ENCODE results near the gene KRTAP12-3.

KRTAP12-3 gene

DNA sequence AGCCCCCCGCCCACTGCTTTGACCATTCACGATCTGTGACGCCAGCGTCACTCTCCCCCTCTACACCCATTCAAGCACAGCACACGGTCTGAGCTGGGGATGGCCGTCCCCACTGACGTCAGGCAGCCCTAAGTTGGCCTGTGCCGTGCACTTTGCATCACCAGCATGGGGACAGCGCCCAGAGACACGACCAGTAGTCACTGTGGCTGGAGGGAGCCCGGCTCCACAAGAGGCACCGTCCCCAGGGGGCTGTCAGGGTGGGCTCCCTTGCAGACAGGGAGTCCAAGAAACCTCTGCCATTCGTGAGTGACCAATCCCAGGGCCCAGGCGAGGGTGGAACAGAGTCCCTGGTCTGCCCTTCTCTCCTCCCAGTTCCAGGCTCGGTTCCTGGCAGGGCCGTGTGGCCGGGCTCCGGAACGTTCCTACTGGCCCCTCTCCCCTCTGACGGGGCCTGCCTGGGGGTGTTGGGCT, 43.5 kb upstream of the KRTAP12-3 start:
- H3K27ac ChIP-seq: no peak overlapping the region
- TF ChIP-seq, protein P1, sequence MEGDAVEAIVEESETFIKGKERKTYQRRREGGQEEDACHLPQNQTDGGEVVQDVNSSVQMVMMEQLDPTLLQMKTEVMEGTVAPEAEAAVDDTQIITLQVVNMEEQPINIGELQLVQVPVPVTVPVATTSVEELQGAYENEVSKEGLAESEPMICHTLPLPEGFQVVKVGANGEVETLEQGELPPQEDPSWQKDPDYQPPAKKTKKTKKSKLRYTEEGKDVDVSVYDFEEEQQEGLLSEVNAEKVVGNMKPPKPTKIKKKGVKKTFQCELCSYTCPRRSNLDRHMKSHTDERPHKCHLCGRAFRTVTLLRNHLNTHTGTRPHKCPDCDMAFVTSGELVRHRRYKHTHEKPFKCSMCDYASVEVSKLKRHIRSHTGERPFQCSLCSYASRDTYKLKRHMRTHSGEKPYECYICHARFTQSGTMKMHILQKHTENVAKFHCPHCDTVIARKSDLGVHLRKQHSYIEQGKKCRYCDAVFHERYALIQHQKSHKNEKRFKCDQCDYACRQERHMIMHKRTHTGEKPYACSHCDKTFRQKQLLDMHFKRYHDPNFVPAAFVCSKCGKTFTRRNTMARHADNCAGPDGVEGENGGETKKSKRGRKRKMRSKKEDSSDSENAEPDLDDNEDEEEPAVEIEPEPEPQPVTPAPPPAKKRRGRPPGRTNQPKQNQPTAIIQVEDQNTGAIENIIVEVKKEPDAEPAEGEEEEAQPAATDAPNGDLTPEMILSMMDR (conservative IDR thresholded peaks at IDR 0.05): no peak

DNA sequence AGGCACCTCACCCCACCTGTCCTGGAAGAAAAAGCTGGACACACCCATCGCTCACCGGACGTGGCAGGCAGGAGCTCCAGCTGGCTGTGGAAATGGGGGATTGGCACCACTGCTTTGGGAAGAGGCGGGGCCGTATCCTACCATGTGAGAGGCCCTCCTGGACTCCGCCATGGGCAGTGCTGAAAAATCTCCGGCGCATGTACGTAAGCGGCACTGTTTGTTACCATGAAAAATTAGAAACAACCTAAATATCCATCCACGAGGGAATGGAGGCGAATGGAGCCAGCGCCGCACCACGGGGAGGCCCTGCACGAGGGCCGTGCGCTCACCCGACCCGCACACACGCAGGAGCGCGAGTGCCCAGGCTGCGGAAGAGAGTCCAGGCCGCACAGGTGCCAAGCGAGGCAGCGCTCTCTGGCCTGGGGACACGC, 42.8 kb upstream of the KRTAP12-3 start:
- no peak overlapping the region for H3K27ac ChIP-seq
- TF ChIP-seq, protein P1 (conservative IDR thresholded peaks at IDR 0.05): no peak

DNA sequence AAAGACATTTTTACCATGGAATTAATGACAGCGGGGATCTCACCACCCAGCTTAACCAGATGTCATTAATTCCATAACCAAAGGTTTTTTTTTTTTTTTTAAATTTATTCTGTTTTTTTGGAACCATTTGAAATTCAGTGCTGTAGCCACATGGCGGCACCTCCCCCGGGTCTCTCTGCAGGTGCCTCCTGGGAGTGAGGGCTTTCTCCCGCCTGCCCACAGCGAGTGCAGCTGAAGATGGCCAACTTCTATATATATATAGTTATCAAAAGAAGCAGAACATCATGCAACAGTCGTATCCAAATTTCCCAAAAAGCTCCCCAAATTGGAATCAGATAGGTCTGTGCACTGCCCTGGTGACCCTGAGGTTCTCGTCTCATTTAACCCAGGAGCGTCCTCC, 42.3 kb upstream of the KRTAP12-3 start:
- TF ChIP-seq, protein P1 (conservative IDR thresholded peaks at IDR 0.05): no peak

DNA sequence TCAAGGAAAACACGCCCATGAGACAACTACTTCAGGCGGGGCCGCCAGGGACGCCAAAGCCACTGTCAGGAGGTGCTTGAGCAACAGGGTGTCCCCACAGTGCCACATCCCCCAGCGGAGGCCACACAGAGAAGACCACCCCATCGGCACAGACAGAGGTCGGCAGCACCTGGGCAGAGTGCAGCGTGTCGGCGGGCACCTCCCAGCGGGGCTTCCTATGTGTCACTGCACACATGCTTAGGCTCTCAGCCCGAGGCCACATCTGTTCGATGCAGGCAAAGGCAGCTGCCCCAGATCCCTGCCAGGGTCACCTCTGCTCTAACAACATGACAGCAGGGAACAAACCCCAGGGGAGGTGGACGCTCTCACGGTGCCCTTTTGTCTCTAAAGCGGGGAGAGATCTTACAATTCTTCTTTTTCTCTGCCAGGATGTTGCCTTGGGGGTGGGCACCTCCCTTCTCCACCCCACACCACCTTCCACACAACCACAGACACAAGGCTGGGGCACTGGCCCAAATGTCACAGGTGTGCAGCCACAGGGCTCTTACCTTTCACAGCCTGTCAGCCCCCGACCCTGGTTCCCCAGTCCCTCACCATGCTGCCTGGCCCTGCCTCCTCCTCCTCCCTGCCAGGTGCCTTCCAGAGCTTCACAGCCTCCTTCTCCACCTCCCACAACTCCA, 41.7 kb upstream of the KRTAP12-3 start:
- TF ChIP-seq, protein P1 (conservative IDR thresholded peaks at IDR 0.05): no peak
- no peak overlapping the region for H3K27ac ChIP-seq

More for the DNA sequence above, 42.3 kb upstream of the KRTAP12-3 start:
- no peak overlapping the region for H3K27ac ChIP-seq

- TF ChIP-seq, protein P1 (conservative IDR thresholded peaks at IDR 0.05): no peak
- no peak overlapping the region for H3K27ac ChIP-seq
These were observed 41.2 kb upstream of the KRTAP12-3 start for GRCh38 chr21:44616591-44616926.

GRCh38 chr21:44617071-44617501, 40.6 kb upstream of the KRTAP12-3 start:
- TF ChIP-seq, protein P1 (conservative IDR thresholded peaks at IDR 0.05): no peak
- no peak overlapping the region for H3K27ac ChIP-seq

DNA sequence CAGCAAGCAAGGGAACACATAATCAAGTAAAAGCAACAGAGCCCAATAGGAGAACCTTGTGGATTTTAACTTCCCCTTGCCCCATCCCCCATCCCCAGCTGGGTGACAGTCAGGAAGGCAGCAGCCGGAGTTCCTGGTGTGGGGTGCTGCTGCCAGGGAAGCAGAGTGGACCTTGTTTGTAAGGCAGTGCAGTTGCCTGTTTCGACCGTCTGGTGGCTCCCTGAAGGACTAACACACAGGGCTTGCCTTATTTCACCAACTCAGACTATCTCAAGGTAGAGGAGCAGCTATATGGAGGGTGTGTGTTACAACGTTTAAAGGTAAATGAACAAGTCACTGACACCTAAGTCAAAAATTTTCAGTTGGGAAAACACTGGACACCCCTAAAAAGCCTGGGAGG, 39.2 kb upstream of the KRTAP12-3 start:
- TF ChIP-seq, protein P1 (conservative IDR thresholded peaks at IDR 0.05): peak; percentile 85
- no peak overlapping the region for H3K27ac ChIP-seq
